NCI-H146 treated with DMSO at 0.1 percent for 48 hours (cell line): ENCODE results near the gene STAP2.

Source experiments
- DNase-seq: peaks from one replicate; lab custom pipeline; 2025; ENCODE audit not compliant: unreplicated experiment; lab: John Stamatoyannopoulos, UW

The STAP2 gene

GRCh38 chr19:4371247-4372164 lies 32.9 kb upstream of the STAP2 start:
- no peak for DNase-seq

GRCh38 chr19:4370418-4371041 lies 31.9 kb upstream of the STAP2 start:
- DNase-seq, result no peak

- no peak for DNase-seq
Measured at GRCh38 chr19:4369888-4370260, 31.2 kb upstream of the STAP2 start.

- no peak for DNase-seq
Measured at GRCh38 chr19:4369109-4369887, 30.7 kb upstream of the STAP2 start.

GRCh38 chr19:4368128-4368820 lies 29.6 kb upstream of the STAP2 start:
- DNase-seq, result no peak

- no peak for DNase-seq
Measured at GRCh38 chr19:4367781-4368127, 29.1 kb upstream of the STAP2 start.

GRCh38 chr19:4367336-4367723 lies 28.7 kb upstream of the STAP2 start:
- no peak for DNase-seq

- no peak for DNase-seq
Measured at GRCh38 chr19:4366666-4367335, 28.2 kb upstream of the STAP2 start.

- DNase-seq, result no peak
Measured at GRCh38 chr19:4365791-4366665, 27.4 kb upstream of the STAP2 start.

- no peak for DNase-seq
Measured at GRCh38 chr19:4365341-4365740, 26.7 kb upstream of the STAP2 start.

- no peak for DNase-seq
Measured at GRCh38 chr19:4363571-4364304, 25.1 kb upstream of the STAP2 start.

- DNase-seq, result no peak
Measured at GRCh38 chr19:4362831-4363545, 24.4 kb upstream of the STAP2 start.

GRCh38 chr19:4362101-4362828 lies 23.6 kb upstream of the STAP2 start:
- DNase-seq, result no peak

- DNase-seq, result no peak
Measured at GRCh38 chr19:4361152-4362046, 22.8 kb upstream of the STAP2 start.

- DNase-seq, result no peak
Measured at GRCh38 chr19:4360641-4361151, 22.1 kb upstream of the STAP2 start.

GRCh38 chr19:4360081-4360569 lies 21.5 kb upstream of the STAP2 start:
- no peak for DNase-seq
